Type B pancreatic cell (in vitro differentiated cells): Measurements from ENCODE around the gene INSIG2. TPM values are rescaled to one million over a fixed set of nuclear protein-coding genes. Genes with fewer than 3 reads are reported as not detected.

Source experiments
- DNase-seq: peaks from one replicate; pipeline ENCODE4 v3.0.0; 2021; ENCODE audit warnings: mixed read lengths; ENCODE audit not compliant: unreplicated experiment; ENCODE audit errors: extremely low spot score
- H3K27ac Mint-ChIP-seq: 2 replicates; pipeline ENCODE4 v1.8.0; 2021; ENCODE audit warnings: mild to moderate bottlenecking, mixed read lengths
- H3K27me3 Mint-ChIP-seq: 2 replicates; pipeline ENCODE4 v1.8.0; 2021; ENCODE audit warnings: mixed read lengths
- H3K36me3 Mint-ChIP-seq: 2 replicates; pipeline ENCODE4 v1.8.0; 2021; ENCODE audit warnings: mixed read lengths
- H3K4me1 Mint-ChIP-seq: one replicate; pipeline ENCODE4 v1.8.0; 2021; ENCODE audit warnings: mixed read lengths; ENCODE audit not compliant: unreplicated experiment
- H3K4me3 Mint-ChIP-seq: 2 replicates; pipeline ENCODE4 v1.8.0; 2021; ENCODE audit warnings: mild to moderate bottlenecking, mixed read lengths
- H3K9me3 Mint-ChIP-seq: 2 replicates; pipeline ENCODE4 v1.8.0; 2021; ENCODE audit warnings: mixed read lengths
- total RNA-seq: library from RNA; stranded (reverse); gene quantifications from 2 replicates; pipeline ENCODE4 v1.2.1, GENCODE V29; 2021; ENCODE audit warnings: low replicate concordance
- TF ChIP-seq, protein P1 (sequence below): fragments of 200-600 bp; sonication (generic); conservative IDR thresholded peaks from 2 replicates; pipeline ENCODE4 v1.5.0; 2021; ENCODE audit warnings: antibody characterized with exemption, mild to moderate bottlenecking

Gene INSIG2
- total RNA-seq, 1 donor from 2014 or later = 18.7 TPM

- no peaks in the 10 kb centered on the region for H3K36me3 Mint-ChIP-seq
- no peaks in the 10 kb centered on the region for H3K9me3 Mint-ChIP-seq
- TF ChIP-seq, protein P1, sequence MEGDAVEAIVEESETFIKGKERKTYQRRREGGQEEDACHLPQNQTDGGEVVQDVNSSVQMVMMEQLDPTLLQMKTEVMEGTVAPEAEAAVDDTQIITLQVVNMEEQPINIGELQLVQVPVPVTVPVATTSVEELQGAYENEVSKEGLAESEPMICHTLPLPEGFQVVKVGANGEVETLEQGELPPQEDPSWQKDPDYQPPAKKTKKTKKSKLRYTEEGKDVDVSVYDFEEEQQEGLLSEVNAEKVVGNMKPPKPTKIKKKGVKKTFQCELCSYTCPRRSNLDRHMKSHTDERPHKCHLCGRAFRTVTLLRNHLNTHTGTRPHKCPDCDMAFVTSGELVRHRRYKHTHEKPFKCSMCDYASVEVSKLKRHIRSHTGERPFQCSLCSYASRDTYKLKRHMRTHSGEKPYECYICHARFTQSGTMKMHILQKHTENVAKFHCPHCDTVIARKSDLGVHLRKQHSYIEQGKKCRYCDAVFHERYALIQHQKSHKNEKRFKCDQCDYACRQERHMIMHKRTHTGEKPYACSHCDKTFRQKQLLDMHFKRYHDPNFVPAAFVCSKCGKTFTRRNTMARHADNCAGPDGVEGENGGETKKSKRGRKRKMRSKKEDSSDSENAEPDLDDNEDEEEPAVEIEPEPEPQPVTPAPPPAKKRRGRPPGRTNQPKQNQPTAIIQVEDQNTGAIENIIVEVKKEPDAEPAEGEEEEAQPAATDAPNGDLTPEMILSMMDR = no peak
- H3K27me3 Mint-ChIP-seq = peaks cover 12% of the 10 kb centered on the region
- H3K4me3 Mint-ChIP-seq = no peak overlapping the region
- DNase-seq = no peak
- H3K4me1 Mint-ChIP-seq = no peaks in the 10 kb centered on the region
- no peak overlapping the region for H3K27ac Mint-ChIP-seq
Measured at GRCh38 chr2:118131771-118132170, 43.5 kb downstream of the INSIG2 start.

DNA sequence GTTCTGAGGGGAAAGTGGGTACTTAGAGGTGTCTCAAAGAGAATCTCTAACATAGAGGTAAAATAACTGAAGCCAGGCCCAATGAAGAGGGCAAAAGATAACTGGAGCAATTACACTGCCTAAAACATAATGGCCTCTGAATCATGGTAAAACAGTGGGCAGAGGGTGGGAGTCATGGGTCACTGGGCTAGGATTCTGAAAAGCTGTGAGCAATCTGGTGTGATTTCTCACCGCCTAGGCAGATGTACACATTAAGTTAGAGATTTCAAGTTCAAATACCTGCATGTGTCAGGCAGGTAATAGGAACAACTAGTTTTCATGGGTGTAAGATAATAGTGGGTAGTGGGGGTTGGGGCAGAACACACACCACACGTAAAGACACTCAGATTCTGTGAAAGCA lies 45.6 kb downstream of the INSIG2 start:
- no peaks in the 10 kb centered on the region for H3K4me1 Mint-ChIP-seq
- no peak overlapping the region for H3K27ac Mint-ChIP-seq
- TF ChIP-seq, protein P1 = no peak
- H3K27me3 Mint-ChIP-seq = peaks cover 7% of the 10 kb centered on the region
- DNase-seq = no peak
- no peaks in the 10 kb centered on the region for H3K36me3 Mint-ChIP-seq
- H3K9me3 Mint-ChIP-seq = no peaks in the 10 kb centered on the region
- no peak overlapping the region for H3K4me3 Mint-ChIP-seq

GRCh38 chr2:118134650-118135049 lies 46.4 kb downstream of the INSIG2 start:
- Mint-ChIP-seq H3K27me3 (peaks cover 4% of the 10 kb centered on the region), H3K27ac (no peak overlapping the region), H3K36me3 (no peaks in the 10 kb centered on the region), H3K9me3 (no peaks in the 10 kb centered on the region), H3K4me1 (no peaks in the 10 kb centered on the region), H3K4me3 (no peak overlapping the region)
- TF ChIP-seq, protein P1 = no peak
- DNase-seq = no peak

GRCh38 chr2:118145207-118145606 lies 56.9 kb downstream of the INSIG2 start:
- Mint-ChIP-seq H3K9me3 (no peaks in the 10 kb centered on the region), H3K4me3 (no peak overlapping the region), H3K27me3 (no peaks in the 10 kb centered on the region), H3K27ac (no peak overlapping the region), H3K4me1 (no peaks in the 10 kb centered on the region), H3K36me3 (no peaks in the 10 kb centered on the region)
- TF ChIP-seq, protein P1 = no peak
- DNase-seq = no peak

GRCh38 chr2:118145806-118146205 lies 57.5 kb downstream of the INSIG2 start:
- H3K9me3 Mint-ChIP-seq = no peaks in the 10 kb centered on the region
- no peaks in the 10 kb centered on the region for H3K4me1 Mint-ChIP-seq
- no peak overlapping the region for H3K27ac Mint-ChIP-seq
- DNase-seq = no peak
- H3K27me3 Mint-ChIP-seq = no peaks in the 10 kb centered on the region
- no peak overlapping the region for H3K4me3 Mint-ChIP-seq
- TF ChIP-seq, protein P1 = no peak
- H3K36me3 Mint-ChIP-seq = no peaks in the 10 kb centered on the region
